NCI-H146 treated with DMSO at 0.1 percent for 48 hours (cell line): ENCODE measurements around the gene KCNMA1.
A peak's percentile ranks its signal among the peaks of the same experiment; 100 is the strongest.

Experiments used
- DNase-seq: peaks from one replicate; lab custom pipeline; 2025; ENCODE audit not compliant: unreplicated experiment; lab: John Stamatoyannopoulos, UW

The KCNMA1 gene

DNA sequence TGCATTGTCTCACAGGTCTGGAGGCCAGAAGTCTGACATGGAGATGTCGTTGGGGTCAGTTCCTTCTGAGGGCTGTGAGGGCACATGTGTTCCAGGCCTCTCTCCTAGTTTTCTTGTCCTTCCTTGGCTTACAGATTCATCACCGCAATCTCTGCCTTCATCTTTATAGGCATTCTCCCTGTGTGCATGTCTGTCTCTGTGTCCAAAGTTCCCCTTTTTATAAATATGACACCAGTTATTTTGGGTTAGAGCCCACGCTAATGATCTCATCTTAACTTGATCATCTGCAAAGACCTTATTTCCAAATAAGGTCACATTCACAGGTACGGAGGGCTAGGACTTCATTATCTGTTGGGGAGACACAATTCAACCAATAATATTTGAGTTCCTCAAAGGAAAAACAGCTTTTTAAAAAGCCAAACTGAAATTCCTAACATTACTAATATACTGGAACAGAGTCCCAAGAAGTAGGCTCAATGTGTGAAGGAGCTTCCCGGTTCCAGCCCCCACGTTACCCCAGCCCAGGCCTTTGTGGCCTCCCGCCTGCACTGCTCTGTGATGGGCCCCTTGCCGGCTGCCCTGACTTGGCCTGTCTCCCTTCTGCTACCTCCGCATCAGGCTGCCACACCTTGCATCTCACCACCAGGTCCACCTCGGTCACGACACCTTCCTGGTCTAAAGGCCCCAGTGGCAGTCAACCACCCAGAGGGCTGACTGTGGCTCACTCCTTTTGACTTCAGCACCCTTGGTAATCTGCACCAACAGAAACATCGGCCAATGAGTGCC lies 142.7 kb downstream of the KCNMA1 start:
- DNase-seq, result no peak

DNA sequence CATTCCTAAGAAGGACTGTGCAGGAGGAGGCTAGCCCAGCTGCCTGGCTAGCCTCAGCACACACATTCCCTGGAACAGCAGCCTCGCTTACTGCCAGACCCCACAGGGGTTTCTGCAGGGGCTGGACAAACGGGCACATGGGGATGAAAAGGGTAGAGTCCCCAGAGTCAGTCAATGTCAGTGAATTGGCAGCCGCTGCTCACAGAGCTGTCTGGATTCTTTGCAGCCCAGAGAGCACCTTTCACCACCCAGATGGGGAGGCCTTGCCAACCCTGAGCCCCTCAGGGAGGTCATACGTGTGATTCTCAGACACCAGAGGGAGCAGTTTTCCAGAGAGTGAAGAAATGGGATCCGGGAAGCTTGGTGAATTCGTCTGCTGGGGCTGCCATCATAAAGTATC lies 143.3 kb downstream of the KCNMA1 start:
- DNase-seq, result peak; percentile 6

- no peak for DNase-seq
These were observed 143.8 kb downstream of the KCNMA1 start for GRCh38 chr10:77493851-77494261.

- DNase-seq, result no peak
These were observed 144.3 kb downstream of the KCNMA1 start for GRCh38 chr10:77493239-77493806.

GRCh38 chr10:77492368-77492994 lies 145.1 kb downstream of the KCNMA1 start:
- no peak for DNase-seq

GRCh38 chr10:77490534-77491314 lies 146.9 kb downstream of the KCNMA1 start:
- DNase-seq, result no peak

DNA sequence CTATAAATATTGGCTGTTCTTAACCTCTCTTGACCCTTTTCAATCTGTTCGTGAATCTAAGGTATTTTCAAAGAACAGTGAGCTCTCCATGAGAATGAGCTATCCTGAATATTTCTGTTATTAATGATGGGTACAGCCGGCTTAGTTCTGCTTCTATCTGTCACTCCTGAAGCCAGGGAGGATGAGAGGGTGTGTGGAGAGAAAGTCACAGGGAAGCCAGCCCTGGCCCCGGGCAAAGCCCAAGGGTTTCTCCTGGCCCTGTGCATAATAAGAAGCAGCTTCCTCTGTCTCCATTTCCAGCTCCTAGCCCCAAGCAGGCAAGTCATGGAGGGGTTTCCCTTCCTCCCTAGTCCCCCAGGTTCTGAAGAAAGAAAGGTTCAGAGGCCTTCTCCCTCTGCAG lies 151.1 kb downstream of the KCNMA1 start:
- no peak for DNase-seq

DNA sequence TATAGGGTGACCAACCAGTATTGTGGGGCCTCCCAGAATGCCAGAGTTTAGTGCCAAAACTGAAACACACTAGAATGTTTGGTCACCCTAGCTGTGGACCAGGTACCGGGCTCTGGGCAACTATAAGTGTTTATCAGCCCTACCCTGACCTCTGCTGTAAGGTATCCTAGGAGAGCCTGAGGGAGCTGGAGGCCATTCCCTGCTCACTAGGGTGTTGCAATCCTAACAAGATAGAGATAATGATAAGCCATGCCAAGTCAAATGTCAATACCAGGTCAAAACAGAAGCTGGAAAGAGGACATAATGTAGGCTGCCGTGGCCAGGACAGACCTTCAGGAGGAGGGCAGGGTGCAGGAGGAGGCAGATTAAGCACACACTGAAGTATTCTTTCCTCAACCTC lies 151.8 kb downstream of the KCNMA1 start:
- no peak for DNase-seq

GRCh38 chr10:77482072-77482471 lies 155.5 kb downstream of the KCNMA1 start:
- DNase-seq, result no peak

DNA sequence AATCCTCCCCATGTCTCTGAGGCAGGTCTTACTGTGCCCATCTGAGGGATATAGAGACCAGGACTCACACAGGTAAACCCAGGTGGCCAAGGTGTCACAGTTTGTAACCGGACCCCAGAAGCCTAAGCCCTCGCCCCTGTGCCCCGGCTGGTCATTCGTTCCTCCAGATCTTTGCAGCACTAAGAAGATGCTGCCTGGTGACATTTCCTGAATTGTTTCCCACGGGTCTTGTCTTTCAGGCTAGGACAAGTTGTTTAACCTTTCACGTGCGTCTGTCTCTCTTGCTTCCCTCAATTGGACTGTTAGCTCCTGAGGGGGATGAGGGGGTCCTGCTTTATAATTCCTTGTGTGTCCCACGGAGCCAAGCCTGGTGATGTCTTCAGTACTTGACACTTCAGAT lies 158.0 kb downstream of the KCNMA1 start:
- DNase-seq, result no peak

GRCh38 chr10:77478962-77479359 lies 158.6 kb downstream of the KCNMA1 start:
- no peak for DNase-seq

- DNase-seq, result no peak
These were observed 159.2 kb downstream of the KCNMA1 start for GRCh38 chr10:77478247-77478961.

DNA sequence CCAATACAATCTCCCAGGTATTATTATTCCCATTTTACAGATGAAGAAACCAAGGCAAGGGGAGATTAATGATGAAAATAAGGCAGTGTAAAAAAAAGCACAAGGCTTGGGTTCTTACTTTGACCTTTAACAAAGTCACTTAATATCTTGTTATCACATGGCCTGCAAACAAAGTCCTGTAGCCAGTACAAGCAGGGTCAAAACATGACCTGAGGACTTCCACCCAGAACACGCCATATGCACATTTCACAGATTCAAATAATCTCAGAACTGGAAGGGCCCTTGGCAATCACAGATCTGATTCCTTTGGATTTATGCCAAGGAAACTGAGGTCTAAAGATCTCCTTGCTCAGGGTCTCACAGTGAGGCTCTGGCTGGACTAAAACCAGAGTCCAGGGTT lies 162.1 kb downstream of the KCNMA1 start:
- no peak for DNase-seq

GRCh38 chr10:77474939-77475338 lies 162.7 kb downstream of the KCNMA1 start:
- DNase-seq, result no peak

- no peak for DNase-seq
These were observed 163.2 kb downstream of the KCNMA1 start for GRCh38 chr10:77474386-77474785.

DNA sequence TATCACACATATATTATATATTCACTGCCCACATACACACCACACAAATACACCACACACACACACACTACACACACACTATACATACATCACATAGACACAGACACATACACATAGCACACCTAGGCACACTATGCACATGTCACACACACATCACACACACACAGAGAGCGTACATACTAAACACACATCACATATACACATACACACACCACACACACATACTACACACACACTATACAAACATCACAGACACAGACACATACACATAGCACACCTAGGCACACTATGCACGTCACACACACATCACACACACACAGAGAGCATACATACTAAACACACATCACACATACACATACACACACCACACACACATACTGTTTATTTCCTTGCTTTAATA lies 165.5 kb downstream of the KCNMA1 start:
- no peak for DNase-seq

DNA sequence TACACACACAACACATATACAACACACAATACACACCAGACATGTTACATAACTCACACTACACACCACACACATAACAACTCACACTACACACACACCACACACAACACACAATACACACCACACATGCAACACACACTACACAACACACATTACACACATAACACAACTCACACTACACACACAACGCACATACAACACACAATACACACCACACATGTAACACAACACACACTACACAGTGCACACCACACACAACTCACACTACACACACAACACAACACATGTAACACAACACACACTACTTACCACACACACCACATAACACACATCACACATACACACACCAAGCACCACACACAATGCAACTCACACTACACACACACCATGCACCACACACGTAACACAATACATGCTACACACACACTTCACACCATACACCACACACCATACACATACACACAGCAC lies 166.5 kb downstream of the KCNMA1 start:
- DNase-seq, result no peak

DNA sequence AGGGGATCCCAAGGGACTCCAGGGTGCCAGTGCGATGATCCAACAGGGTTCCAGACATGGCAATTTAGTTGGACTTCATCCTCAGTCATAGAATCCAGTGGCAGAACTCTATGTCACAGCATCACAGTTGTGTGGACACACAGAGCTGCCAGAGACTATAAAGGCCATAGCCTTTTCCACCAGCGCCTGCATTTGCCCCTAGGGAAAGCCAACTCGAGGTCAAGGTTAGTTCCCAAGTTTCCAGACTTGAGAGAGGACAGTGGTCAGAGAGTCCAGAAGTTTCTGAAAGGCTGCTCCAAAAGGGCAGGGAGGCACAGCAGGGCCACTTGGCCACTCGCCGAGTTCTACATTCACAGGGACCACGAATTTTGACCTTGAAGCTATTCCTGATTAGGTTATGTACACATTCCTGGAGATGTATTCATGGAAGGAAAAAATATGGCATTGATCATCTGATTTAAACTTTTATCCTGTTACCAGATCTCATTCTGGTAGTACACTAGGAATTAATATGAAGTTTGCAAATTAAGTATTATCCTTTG lies 170.1 kb downstream of the KCNMA1 start:
- DNase-seq, result no peak

DNA sequence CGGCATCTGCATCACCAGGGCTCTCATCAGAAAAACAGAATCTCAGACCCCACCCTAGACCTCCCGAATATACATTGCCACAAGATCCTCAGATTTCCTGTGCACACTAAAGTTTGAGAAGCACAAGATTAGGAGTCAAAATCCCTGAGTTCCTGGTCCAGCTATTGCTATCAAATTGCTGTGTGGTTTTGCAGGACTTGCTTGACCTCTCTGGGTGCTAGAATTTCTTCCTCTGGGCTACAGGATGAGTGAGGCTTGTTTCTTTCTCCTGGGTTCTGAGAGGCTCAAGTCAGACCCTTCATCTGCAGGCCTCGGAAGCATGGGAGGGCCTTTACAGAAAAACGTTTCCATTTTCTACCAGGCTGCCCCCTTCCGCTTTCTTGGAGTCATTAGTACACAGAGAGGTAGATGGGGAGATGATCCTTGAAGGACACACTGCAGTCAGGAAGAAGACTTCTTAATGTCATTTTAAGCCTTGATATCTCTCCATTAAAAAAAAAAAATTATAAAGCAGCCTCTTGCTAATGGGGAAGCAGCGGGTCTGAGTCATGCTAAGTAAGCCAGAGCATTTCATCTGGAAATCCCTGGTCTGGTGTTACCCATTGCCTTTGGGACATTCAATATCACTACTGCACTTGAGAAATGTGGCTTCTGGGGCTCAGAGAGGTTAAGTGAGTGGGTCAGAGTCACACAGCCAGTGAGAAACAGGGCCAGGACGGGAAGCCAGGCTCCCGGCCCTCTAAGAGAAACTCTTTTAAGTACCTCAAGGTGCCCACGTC lies 173.5 kb downstream of the KCNMA1 start:
- no peak for DNase-seq

GRCh38 chr10:77463499-77463898 lies 174.1 kb downstream of the KCNMA1 start:
- DNase-seq, result no peak
